ENCODE measurements around the gene HERC2. TPM values are rescaled to one million over a fixed set of nuclear protein-coding genes. Genes with fewer than 3 reads are reported as not detected.
"Not testable (repeated sequence)": the region's sequence is repeated elsewhere in the genome, so short reads cannot be mapped to it uniquely, and the experiment has no call there.

Gene HERC2
- total RNA-seq, 2 experiments from 2014 or later: 28.1 to 30.3 TPM

GRCh38 chr15:28289694-28290463, 32.1 kb downstream of the HERC2 start:
- peaks cover 4% of the 10 kb centered on the region for H3K4me1 Mint-ChIP-seq
- H3K27me3 Mint-ChIP-seq: no peaks in the 10 kb centered on the region
- no peak for DNase-seq
- H3K36me3 Mint-ChIP-seq: peaks cover 49% of the 10 kb centered on the region
- no peak overlapping the region for H3K4me3 Mint-ChIP-seq
- H3K27ac Mint-ChIP-seq: no peak overlapping the region
- peaks cover 5% of the 10 kb centered on the region for H3K9me3 Mint-ChIP-seq

GRCh38 chr15:28288830-28289693, 32.9 kb downstream of the HERC2 start:
- not testable (repeated sequence) for H3K9me3 Mint-ChIP-seq, H3K4me1 Mint-ChIP-seq, H3K27ac Mint-ChIP-seq, H3K27me3 Mint-ChIP-seq, DNase-seq, H3K4me3 Mint-ChIP-seq
- peaks cover 51% of the 10 kb centered on the region for H3K36me3 Mint-ChIP-seq

DNA sequence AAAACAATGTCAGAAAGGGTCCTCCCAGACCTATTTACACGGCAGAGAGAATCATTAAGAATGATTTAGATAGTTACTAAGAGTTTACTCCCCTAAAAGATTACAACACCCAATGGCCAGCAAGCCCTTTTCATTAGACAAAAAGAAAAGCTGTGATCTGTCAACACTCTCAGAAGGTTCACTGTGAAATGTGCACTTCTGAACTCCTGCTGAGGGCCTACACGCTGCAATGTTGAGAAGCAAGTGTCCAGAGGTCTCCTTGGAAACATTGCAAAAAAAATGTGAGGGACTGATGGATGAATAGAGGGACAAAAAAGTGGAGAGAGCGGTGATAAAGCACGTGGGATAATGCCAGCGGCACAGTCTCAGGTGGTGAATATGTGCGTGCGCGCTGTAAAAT, 35.3 kb downstream of the HERC2 start:
- Mint-ChIP-seq H3K36me3 (peaks cover 51% of the 10 kb centered on the region), H3K9me3 (peaks cover 14% of the 10 kb centered on the region)
- DNase-seq, H3K4me1 Mint-ChIP-seq, H3K27ac Mint-ChIP-seq, H3K4me3 Mint-ChIP-seq, H3K27me3 Mint-ChIP-seq: not testable (repeated sequence)

- no peak for DNase-seq
- peaks cover 47% of the 10 kb centered on the region for H3K36me3 Mint-ChIP-seq
- H3K27me3 Mint-ChIP-seq: no peaks in the 10 kb centered on the region
- H3K4me3 Mint-ChIP-seq: no peak overlapping the region
- peaks cover 4% of the 10 kb centered on the region for H3K4me1 Mint-ChIP-seq
- peaks cover 14% of the 10 kb centered on the region for H3K9me3 Mint-ChIP-seq
- H3K27ac Mint-ChIP-seq: no peak overlapping the region
These were observed 35.9 kb downstream of the HERC2 start for GRCh38 chr15:28286031-28286430.

GRCh38 chr15:28281876-28282275, 40.1 kb downstream of the HERC2 start:
- Mint-ChIP-seq H3K27me3 (no peaks in the 10 kb centered on the region), H3K36me3 (peaks cover 24% of the 10 kb centered on the region), H3K4me3 (no peak overlapping the region), H3K27ac (no peak overlapping the region), H3K9me3 (peaks cover 9% of the 10 kb centered on the region), H3K4me1 (no peaks in the 10 kb centered on the region)
- DNase-seq: no peak

- H3K9me3 Mint-ChIP-seq: no peaks in the 10 kb centered on the region
- no peaks in the 10 kb centered on the region for H3K4me1 Mint-ChIP-seq
- H3K27me3 Mint-ChIP-seq: no peaks in the 10 kb centered on the region
- no peak for DNase-seq
- peaks cover 13% of the 10 kb centered on the region for H3K36me3 Mint-ChIP-seq
- H3K4me3 Mint-ChIP-seq: no peak overlapping the region
- H3K27ac Mint-ChIP-seq: no peak overlapping the region
These were observed 47.3 kb downstream of the HERC2 start for GRCh38 chr15:28274635-28275034.

- no peak overlapping the region for H3K27ac Mint-ChIP-seq
- H3K4me1 Mint-ChIP-seq: no peaks in the 10 kb centered on the region
- no peak for DNase-seq
These were observed 47.9 kb downstream of the HERC2 start for GRCh38 chr15:28273873-28274610.

GRCh38 chr15:28273468-28273867, 48.5 kb downstream of the HERC2 start:
- Mint-ChIP-seq H3K27ac (no peak overlapping the region), H3K4me3 (no peak overlapping the region), H3K36me3 (peaks cover 13% of the 10 kb centered on the region), H3K27me3 (no peaks in the 10 kb centered on the region), H3K4me1 (no peaks in the 10 kb centered on the region), H3K9me3 (no peaks in the 10 kb centered on the region)
- DNase-seq: no peak

More at GRCh38 chr15:28273873-28274610, 47.9 kb downstream of the HERC2 start:
- Mint-ChIP-seq H3K27me3 (no peaks in the 10 kb centered on the region), H3K9me3 (no peaks in the 10 kb centered on the region), H3K4me3 (no peak overlapping the region), H3K36me3 (peaks cover 13% of the 10 kb centered on the region)

DNA sequence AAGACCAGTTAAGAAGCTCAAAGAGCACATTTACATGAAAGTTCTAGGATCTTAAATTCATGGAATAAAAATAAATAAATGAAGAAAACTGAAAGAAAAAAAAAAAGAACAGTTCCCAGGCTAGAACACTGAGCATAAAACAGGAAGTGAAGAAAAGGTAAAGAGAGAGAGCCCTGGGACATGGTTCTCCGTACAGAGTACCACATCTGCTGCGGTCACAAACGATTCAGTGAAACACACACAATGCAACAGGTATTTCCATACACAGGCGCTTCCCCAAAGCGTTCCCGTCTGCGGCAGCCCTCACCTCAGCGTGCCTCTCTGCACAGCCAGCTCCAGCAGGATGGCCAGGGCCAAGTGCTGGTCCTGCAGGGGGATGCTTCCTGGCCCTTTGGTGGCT, 49.4 kb downstream of the HERC2 start:
- Mint-ChIP-seq H3K4me1 (no peaks in the 10 kb centered on the region), H3K36me3 (peaks cover 17% of the 10 kb centered on the region), H3K27ac (no peak overlapping the region), H3K27me3 (no peaks in the 10 kb centered on the region), H3K9me3 (no peaks in the 10 kb centered on the region), H3K4me3 (no peak overlapping the region)
- no peak for DNase-seq

DNA sequence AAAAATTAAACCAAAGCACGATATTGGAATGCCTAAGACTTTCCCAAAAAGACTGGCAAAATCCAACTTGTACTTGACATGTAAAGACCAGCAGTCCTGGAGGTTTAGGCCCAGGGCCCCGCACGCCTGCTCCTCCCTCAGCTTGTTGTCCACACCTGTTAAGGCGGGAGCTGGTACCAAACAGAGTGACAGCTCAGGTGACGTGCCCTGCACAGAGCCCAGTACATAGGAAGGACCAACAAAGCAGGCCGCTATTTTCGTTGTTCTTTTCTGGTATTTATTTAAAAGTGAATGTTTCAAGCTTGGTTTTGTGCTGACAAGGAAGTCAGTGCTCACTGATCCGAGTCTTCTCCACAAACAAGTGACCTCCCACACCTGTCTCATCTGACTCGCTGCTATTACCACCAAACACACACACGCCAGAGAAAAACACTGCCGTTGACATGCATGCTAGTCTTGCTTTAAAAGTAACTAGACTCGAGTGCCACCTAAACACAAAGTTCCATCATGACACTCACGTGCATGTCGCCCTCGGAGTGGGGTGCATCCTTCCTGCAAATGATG, 50.2 kb downstream of the HERC2 start:
- H3K27me3 Mint-ChIP-seq: no peaks in the 10 kb centered on the region
- DNase-seq: no peak
- peaks cover 20% of the 10 kb centered on the region for H3K36me3 Mint-ChIP-seq
- no peaks in the 10 kb centered on the region for H3K4me1 Mint-ChIP-seq
- no peak overlapping the region for H3K27ac Mint-ChIP-seq
- no peaks in the 10 kb centered on the region for H3K9me3 Mint-ChIP-seq
- H3K4me3 Mint-ChIP-seq: no peak overlapping the region

GRCh38 chr15:28269097-28269496, 52.9 kb downstream of the HERC2 start:
- no peak for DNase-seq

DNA sequence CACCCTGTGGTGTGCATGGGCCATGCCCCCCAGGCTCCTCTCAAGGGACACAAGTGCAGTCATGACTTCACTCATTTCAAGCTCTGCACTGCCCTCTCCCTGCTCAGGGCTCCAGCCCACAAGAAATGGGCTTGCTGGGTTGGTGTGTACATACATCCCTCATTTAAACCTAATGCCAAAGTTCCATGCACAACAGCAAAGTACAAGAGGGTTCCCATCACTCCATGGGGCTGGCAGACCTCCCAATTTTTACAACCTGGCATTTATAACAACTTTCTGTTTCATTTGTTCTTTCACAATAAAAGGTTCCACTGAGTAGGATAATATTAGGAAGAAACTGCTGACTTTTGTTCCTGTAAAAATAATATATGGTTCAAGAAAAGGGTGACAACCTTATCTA, 54.3 kb downstream of the HERC2 start:
- no peaks in the 10 kb centered on the region for H3K27me3 Mint-ChIP-seq

More at GRCh38 chr15:28269097-28269496, 52.9 kb downstream of the HERC2 start:
- peaks cover 34% of the 10 kb centered on the region for H3K36me3 Mint-ChIP-seq
- no peak overlapping the region for H3K4me3 Mint-ChIP-seq
- no peaks in the 10 kb centered on the region for H3K9me3 Mint-ChIP-seq
- no peaks in the 10 kb centered on the region for H3K27me3 Mint-ChIP-seq
- H3K4me1 Mint-ChIP-seq: peaks cover 4% of the 10 kb centered on the region
- no peak overlapping the region for H3K27ac Mint-ChIP-seq

DNA sequence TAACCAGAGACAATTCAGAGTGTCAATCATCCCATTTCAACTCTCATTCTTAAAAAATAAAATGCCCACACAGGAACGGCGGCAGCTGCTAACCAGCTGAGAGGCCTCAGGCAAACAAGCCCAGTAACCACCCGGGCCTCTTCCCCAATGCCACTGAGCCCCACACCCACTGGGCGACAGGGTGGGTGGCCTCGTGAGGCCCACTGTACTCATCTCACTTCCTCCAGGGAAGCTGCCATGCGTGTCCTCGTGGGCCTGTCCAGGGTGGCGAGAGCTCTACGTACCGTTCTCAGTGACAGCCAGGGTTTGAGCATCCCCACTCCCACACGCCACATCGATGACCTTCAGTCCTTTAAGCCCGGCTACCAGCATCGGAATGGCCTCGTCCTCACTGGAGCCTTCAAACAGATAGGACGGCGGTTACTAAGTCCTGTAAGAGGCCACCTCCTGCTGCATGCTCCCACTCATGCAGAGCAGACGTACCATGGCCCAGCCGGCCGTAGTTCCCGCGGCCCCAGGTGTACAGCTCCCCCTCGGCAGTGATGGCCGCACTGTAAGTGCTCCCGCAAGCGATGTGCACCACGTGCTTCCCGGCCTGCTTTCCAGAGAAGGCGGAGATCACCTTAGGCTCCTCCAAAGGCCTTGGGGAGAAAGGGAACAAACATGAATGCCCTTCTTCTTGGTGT, 56.5 kb downstream of the HERC2 start:
- Mint-ChIP-seq H3K27me3 (no peaks in the 10 kb centered on the region), H3K36me3 (peaks cover 29% of the 10 kb centered on the region), H3K9me3 (no peaks in the 10 kb centered on the region), H3K4me3 (no peak overlapping the region), H3K4me1 (peaks cover 11% of the 10 kb centered on the region), H3K27ac (no peak overlapping the region)
- no peak for DNase-seq

More for the DNA sequence above, 54.3 kb downstream of the HERC2 start:
- Mint-ChIP-seq H3K4me1 (peaks cover 4% of the 10 kb centered on the region), H3K27ac (no peak overlapping the region), H3K36me3 (peaks cover 36% of the 10 kb centered on the region), H3K9me3 (no peaks in the 10 kb centered on the region), H3K4me3 (no peak overlapping the region)
- DNase-seq: no peak

- Mint-ChIP-seq H3K9me3 (no peaks in the 10 kb centered on the region), H3K36me3 (peaks cover 27% of the 10 kb centered on the region), H3K27me3 (no peaks in the 10 kb centered on the region), H3K4me1 (peaks cover 13% of the 10 kb centered on the region), H3K4me3 (no peak overlapping the region), H3K27ac (no peak overlapping the region)
- no peak for DNase-seq
These were observed 57.8 kb downstream of the HERC2 start for GRCh38 chr15:28264166-28264565.
